ENCODE results near the gene ARFRP1. TPM values are rescaled to one million over a fixed set of nuclear protein-coding genes. Genes with fewer than 3 reads are reported as not detected.

Gene ARFRP1
- total and polyA plus RNA-seq, 10 donors = 36.7 to 118 (median 67.3) TPM

DNA sequence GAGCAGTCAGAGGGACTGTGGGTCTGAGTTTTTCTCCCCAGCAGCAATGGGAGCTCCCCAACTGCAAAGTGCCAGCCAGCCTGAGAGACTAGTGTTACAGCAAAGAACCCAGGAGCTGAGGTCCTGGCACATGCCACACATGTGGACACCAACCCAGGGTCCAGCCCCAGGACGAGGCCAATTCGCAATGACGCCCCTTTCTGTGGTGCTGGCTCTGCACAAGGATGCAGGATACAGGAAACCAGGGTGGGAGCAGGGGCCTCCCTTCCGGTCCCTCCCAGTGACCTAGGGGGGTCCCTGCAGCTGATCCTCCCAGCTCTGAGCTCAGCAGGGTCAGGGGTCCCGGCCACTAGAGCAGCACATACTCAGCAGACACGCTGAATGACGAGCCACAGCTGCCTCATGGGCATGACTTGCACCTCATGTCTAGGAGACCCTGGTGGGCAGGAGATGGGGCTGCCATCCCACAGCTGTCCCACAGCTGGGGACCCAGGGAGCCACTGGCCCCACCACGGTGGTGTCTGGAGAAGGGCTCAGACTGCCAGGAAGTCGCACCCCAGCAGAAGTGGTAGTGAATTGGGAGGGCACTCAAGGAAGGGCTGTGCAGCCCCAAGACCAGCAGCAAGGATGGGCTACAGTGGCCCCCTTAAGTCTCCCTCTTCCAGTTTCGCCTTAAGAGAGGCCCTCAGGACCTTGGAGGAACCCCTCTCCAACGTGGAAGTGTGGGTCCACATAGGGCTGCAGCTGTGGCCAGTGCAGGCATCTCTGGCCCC is 3.6 kb downstream of the ARFRP1 start:
- H3K9me3 ChIP-seq = no peaks in the 10 kb centered on the region
- TF ChIP-seq, protein P1, sequence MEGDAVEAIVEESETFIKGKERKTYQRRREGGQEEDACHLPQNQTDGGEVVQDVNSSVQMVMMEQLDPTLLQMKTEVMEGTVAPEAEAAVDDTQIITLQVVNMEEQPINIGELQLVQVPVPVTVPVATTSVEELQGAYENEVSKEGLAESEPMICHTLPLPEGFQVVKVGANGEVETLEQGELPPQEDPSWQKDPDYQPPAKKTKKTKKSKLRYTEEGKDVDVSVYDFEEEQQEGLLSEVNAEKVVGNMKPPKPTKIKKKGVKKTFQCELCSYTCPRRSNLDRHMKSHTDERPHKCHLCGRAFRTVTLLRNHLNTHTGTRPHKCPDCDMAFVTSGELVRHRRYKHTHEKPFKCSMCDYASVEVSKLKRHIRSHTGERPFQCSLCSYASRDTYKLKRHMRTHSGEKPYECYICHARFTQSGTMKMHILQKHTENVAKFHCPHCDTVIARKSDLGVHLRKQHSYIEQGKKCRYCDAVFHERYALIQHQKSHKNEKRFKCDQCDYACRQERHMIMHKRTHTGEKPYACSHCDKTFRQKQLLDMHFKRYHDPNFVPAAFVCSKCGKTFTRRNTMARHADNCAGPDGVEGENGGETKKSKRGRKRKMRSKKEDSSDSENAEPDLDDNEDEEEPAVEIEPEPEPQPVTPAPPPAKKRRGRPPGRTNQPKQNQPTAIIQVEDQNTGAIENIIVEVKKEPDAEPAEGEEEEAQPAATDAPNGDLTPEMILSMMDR (IDR thresholded peaks at IDR 0.05 in 8 of 11, conservative IDR thresholded peaks at IDR 0.05 in 3 of 11) = no peak
- no peak for TF ChIP-seq POLR2A (IDR thresholded peaks at IDR 0.05)
- TF ChIP-seq POLR2AphosphoS5 (IDR thresholded peaks at IDR 0.05) = no peak
- 86 to 96% (median 89%) methylated on average over 6 to 11 of the region's 11 CpGs for WGBS, 5 donors
- no peaks in the 10 kb centered on the region for H3K27me3 ChIP-seq (replicated peaks in 1 of 7)
- no peak overlapping the region for H3K4me3 ChIP-seq
- peaks cover 0 to 79% (median 41%) of the 10 kb centered on the region in 6 donors for H3K36me3 ChIP-seq
- peaks cover 23 to 87% (median 60%) of the 10 kb centered on the region in 6 donors for H3K4me1 ChIP-seq
- peak; percentile 66 for DNase-seq
- peak overlapping the region in 4 of 8 donors; percentile 14 to 95 (median 92) for H3K27ac ChIP-seq
- intact Hi-C loops (cut with DNase I; ENCODE audit: low total_unique reads) = loop anchor here (10.0 kb wide), 1 partner anchor 161 kb away; the partner anchor contains the start of genes ABHD16B and TPD52L2

DNA sequence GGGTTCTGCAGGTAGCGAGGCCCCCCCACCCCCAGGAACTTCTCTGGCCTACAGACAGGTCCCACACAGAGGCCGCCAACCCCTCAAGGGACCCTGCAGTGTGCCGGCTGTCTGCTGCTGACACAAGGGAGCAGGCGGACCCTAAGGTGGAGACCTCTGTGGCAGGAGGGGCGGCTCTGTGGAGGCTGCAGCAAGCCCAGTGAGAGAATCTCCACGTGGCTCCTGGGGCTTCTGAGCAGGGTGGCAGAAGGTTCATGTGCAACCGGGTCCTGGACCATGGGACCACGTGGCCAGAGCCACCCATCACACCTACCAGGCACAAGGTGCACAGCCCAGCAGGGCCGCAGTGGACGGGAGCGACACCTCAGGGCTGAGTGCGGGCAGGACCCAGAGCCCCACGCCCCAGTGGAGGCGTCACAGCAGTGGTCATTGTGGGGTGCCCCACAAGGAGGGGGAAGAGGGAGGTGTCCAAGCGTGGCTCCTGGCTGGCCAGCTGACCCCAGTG is 4.3 kb downstream of the ARFRP1 start:
- Histone ChIP-seq H3K4me1 (peaks cover 21 to 87% (median 60%) of the 10 kb centered on the region in 6 donors), H3K36me3 (peaks cover 0 to 74% (median 40%) of the 10 kb centered on the region in 6 donors), H3K27me3 (replicated peaks in 1 of 7) (no peaks in the 10 kb centered on the region), H3K4me3 (no peak overlapping the region), H3K27ac (peak overlapping the region in 3 of 8 donors; percentile 14 to 95 (median 91)), H3K9me3 (no peaks in the 10 kb centered on the region)
- intact Hi-C loops (cut with DNase I; ENCODE audit: low total_unique reads) = loop anchor here (10.0 kb wide), 1 partner anchor 161 kb away; the partner anchor contains the start of genes ABHD16B and TPD52L2
- WGBS, 5 donors = 84 to 95% (median 91%) methylated on average over 12 to 15 of the region's 15 CpGs
- peak; percentile 75 for DNase-seq
- no peak for TF ChIP-seq POLR2A (IDR thresholded peaks at IDR 0.05)
- peak in 1 of 3 donors; percentile 66 for TF ChIP-seq POLR2AphosphoS5 (IDR thresholded peaks at IDR 0.05)

DNA sequence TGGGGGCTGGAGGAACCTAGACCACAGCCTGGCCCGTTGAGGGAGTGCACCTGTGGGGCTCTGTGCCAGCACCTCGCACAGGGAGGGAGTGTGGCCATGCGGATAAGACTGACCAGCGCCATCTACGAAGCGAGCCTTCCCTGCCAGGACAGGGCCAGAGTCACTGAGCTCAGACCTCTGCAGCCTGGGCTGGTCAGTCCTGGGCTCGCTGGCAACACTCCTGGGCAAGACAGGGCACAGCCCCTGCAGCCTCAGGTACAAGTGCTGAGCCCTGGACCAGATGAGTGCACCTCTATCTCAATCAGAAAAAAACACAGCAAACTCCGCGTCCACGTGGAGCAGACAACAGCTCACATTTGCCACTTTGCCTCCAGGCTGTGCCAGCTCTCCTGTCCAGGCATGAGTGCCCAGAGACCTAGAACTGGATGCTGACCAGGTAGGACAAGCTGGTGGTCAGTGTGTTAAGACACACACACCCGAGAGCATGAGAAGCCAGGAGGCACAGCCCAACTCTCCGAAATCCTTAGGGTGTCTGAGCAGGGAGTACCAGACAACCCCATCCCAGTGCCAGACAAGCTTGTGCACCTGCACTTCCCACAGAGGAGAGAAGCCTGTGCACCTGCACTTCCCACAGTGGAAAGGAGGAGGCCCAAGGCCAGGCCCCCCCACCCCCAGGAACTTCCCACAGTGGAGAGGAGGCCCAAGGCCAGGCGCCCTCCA is 4.9 kb downstream of the ARFRP1 start:
- TF ChIP-seq POLR2A (IDR thresholded peaks at IDR 0.05) = no peak
- TF ChIP-seq POLR2AphosphoS5 (IDR thresholded peaks at IDR 0.05) = peak in 1 of 3 donors; percentile 55
- TF ChIP-seq, protein P1 (IDR thresholded peaks at IDR 0.05 in 8 of 11, conservative IDR thresholded peaks at IDR 0.05 in 3 of 11) = no peak
- no peaks in the 10 kb centered on the region for H3K9me3 ChIP-seq
- H3K27ac ChIP-seq = peak overlapping the region in 1 of 8 donors; percentile 95
- intact Hi-C loops (cut with DNase I; ENCODE audit: low total_unique reads) = loop anchor here (10.0 kb wide), 1 partner anchor 162 kb away; the partner anchor contains the start of genes ABHD16B and TPD52L2
- DNase-seq = no peak
- WGBS, 5 donors = 71 to 94% (median 85%) methylated on average over 5 to 13 of the region's 13 CpGs
- peaks cover 0 to 80% (median 40%) of the 10 kb centered on the region in 6 donors for H3K36me3 ChIP-seq
- peaks cover 25 to 90% (median 63%) of the 10 kb centered on the region in 6 donors for H3K4me1 ChIP-seq
- no peaks in the 10 kb centered on the region for H3K27me3 ChIP-seq (replicated peaks in 1 of 7)
- H3K4me3 ChIP-seq = no peak overlapping the region

DNA sequence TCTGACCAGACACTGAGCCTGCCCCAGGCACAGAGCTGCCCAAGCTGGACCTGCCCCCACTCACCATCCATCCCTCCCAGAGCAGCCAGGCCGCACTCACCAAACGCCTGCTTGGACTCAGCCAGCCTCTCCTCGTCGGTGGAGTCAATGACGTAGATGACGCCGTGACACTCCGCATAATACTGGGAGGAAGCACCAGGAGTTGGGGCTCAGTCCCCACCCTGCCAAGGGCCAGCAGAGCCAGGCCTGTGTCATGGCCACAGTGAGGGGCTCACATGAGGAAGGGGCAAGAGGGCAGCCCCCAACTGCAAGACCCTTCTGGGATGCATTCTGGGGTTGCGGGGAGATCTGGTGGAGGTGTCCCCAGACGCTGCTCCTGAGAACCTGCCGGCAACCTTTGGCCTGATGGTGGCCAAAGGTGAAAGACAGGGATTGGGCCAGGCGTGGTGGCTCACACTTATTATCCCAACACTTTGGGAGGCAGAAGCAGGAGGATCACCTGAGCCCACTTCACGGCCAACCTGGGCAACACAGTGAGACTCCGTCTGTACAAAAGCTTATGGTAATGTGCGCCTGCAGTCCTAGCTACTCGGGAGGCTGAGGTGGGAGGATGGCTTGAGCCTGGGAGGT is 5.6 kb downstream of the ARFRP1 start:
- 91 to 96% (median 94%) methylated on average over 14 to 16 of the region's 16 CpGs for WGBS, 5 donors
- H3K27me3 ChIP-seq (replicated peaks in 1 of 7) = no peaks in the 10 kb centered on the region
- H3K4me3 ChIP-seq = no peak overlapping the region
- peaks cover 29 to 94% (median 68%) of the 10 kb centered on the region in 6 donors for H3K4me1 ChIP-seq
- peak overlapping the region in 3 of 8 donors; percentile 39 to 77 (median 71) for H3K27ac ChIP-seq
- peaks cover 0 to 87% (median 40%) of the 10 kb centered on the region in 6 donors for H3K36me3 ChIP-seq
- TF ChIP-seq, protein P1 (IDR thresholded peaks at IDR 0.05 in 8 of 11, conservative IDR thresholded peaks at IDR 0.05 in 3 of 11) = no peak
- TF ChIP-seq POLR2A (IDR thresholded peaks at IDR 0.05) (no peak), POLR2AphosphoS5 (IDR thresholded peaks at IDR 0.05) (no peak)
- peak; percentile 56 for DNase-seq
- intact Hi-C loops (cut with DNase I; ENCODE audit: low total_unique reads) = loop anchor here (10.0 kb wide), 1 partner anchor 163 kb away; the partner anchor contains the start of genes ABHD16B and TPD52L2
- no peaks in the 10 kb centered on the region for H3K9me3 ChIP-seq

All from spleen (tissue), 11 donors.